Astrocyte (in vitro differentiated cells and primary cell): ENCODE results near the gene DYSF.

Source experiments
- CTCF ChIP-seq: IDR thresholded peaks from 2 replicates; pipeline ENCODE4 v1.5.1; 2011; ENCODE audit warnings: low read depth, mild to moderate bottlenecking, inconsistent platforms, low read length, moderate library complexity; ENCODE audit not compliant: insufficient read depth
- EZH2 ChIP-seq: IDR thresholded peaks from 2 replicates; pipeline ENCODE4 v1.6.1; 2012; ENCODE audit warnings: mild to moderate bottlenecking, low read length, inconsistent platforms; ENCODE audit not compliant: insufficient read depth

- TF ChIP-seq CTCF, result no peak
- no peak for TF ChIP-seq EZH2
Observed at GRCh38 chr2:71710367-71711132, 257.2 kb downstream of the DYSF start.
